GM21619 (cell line): ENCODE measurements around the gene MAT1A.
"Not testable (repeated sequence)": the region's sequence is repeated elsewhere in the genome, so short reads cannot be mapped to it uniquely, and the experiment has no call there.

Experiments
- ATAC-seq: cut with Tn5 transposase; IDR thresholded peaks from one replicate; pipeline ENCODE4 v1.9.1; 2021; ENCODE audit not compliant: unreplicated experiment

Gene MAT1A

GRCh38 chr10:80289451-80290287, at the start of gene MAT1A:
TSS of gene MAT1A (minus strand) at chr10:80289658. CDS start at chr10:80289423, 235 bp downstream.
- ATAC-seq, result no peak

DNA sequence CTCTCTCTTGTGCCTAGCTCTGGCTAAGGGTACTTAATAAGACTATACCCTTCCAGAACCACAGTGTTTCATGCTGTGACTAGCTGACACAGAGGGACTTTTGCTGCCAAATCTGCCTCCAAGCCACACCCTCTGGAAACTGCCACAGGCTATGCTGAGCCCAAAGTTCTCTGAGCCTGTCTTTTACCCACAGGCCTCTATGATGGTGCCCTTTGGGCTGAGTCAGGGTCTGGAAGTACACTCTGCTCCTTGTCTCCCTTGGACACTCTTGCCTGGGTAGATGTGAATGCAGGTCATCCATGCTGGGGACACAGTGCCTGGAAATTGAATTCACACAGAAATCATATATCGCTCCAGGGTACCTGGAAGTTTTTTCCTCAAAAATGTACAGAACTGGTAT, 44.5 kb upstream of the MAT1A start:
- no peak for ATAC-seq

DNA sequence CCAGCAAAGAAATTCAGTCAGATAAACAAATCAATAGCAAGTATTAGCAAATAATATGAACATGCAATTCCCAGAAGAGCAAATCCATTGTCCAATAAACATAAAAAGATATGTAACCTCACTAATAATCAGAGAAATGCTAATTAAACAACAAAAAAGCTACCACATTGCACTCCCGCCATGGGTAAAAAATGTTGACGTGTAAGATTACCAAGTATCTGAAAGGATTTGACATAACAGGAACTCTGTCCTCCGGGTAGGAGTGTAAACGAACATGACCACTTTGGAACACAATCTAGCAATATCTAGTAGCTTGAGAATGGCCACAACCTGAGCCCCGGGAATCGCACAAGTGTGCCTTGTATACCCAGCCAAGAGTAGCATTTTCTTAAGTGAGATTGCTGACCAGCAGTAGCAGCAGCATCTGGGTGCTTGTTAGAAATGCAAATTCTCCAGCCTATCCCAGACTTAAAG, 35.5 kb upstream of the MAT1A start:
- no peak for ATAC-seq

DNA sequence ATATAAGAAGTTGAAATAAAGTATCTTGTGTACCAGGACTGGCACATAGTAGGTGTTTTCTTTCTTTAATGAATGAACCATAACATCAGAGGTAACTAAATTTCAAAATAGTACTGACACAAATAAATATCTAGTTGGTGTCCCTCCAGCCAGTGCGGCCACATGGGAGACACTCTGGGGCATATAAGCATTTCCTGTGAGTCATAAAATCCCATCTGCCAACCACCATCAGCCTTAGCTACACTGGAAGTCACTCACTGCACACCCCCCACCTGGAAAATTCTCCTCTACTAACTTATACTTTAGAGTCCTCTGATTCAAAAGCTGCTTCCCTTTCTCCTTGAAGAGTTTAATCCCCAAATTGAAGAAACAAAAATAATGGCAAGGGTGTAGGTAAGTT, 34.6 kb upstream of the MAT1A start:
- no peak for ATAC-seq

DNA sequence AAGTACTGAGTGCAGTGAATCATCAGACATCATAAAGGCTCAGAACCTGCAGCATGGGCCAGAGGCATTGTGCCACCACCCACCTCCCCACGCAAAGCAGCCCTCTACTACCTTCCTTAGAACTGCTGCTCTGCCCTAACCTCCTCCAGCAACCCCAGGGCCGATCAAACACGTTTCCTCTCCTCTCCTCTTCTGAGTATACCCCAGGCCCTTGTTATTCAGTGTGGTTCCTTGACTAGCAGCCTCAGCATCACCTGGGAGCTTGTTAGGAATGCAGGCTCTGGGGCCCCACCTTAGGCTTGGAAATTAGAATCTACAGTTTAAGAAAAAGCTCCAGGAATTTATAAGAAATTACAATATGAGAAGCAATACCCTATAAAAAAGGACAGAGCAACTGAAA, 33.9 kb upstream of the MAT1A start:
- ATAC-seq, result no peak

- ATAC-seq, result no peak
These were observed 33.3 kb upstream of the MAT1A start for GRCh38 chr10:80322711-80323110.

DNA sequence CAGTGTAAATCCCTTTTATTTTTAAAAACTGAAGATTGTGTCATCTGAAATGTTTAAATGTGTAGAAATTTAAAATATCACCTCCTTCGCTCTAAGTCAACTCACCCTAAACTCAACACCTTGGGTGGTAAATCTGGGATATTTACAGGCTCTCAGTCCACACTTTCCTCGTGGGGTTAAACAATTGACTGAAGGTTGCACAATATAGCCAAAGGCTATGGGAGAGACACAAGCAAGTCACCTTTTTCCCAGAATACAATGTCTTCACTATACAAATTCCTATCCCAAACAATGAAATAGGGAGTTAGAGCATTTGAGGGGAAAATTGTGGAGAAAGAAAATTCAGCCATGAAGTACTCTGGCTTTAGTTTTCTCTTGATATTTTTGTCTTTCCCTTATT, 32.7 kb upstream of the MAT1A start:
- ATAC-seq, result no peak

GRCh38 chr10:80321183-80321582, 31.7 kb upstream of the MAT1A start:
- no peak for ATAC-seq

- ATAC-seq, result no peak
These were observed 30.9 kb upstream of the MAT1A start for GRCh38 chr10:80320377-80320776.

DNA sequence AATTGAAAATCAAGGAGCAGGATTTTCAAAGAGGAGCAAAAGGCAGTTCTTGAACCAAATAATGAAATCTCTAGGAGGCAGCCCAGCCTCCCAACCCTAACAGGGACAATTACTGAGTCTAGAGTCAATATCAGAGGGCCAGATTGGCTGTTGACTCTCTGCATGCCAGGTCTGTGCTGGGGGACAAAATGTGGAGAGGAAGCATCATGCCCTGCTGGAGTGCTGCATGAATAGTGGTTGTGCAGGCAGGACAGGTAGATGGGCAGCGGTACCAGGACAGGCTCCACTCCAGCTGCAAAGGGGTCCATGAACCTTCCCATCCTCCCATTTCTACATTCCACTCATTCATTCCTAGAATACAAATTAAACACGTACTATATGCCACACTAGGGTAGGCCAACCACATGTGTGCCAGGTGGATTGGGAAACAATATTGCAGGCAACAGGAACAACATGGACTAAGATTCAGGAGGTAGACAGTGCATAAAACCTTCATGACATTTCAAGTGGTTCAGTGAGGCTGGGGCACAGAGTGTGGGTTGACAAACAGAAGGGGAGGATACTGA, 30.4 kb upstream of the MAT1A start:
- no peak for ATAC-seq

DNA sequence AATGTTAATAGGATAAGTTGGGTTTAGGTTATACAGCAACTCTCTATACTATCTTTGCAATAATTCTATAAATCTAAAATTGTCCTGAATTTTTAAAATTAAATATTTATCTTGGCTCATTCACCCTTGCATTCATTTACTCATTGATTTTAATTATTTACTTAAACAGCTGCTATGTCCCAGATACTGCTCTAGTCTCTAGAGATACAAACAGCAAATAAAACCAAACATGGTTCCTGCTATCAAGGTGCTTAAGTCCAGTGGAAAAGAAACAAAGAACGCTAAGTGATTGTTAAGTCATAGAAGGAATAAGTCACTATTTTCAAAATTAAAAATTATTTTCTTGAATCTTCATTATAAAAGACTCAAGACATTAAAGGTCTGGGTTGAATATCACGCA, 29.9 kb upstream of the MAT1A start:
- no peak for ATAC-seq

GRCh38 chr10:80318742-80319141, 29.3 kb upstream of the MAT1A start:
- ATAC-seq, result no peak

DNA sequence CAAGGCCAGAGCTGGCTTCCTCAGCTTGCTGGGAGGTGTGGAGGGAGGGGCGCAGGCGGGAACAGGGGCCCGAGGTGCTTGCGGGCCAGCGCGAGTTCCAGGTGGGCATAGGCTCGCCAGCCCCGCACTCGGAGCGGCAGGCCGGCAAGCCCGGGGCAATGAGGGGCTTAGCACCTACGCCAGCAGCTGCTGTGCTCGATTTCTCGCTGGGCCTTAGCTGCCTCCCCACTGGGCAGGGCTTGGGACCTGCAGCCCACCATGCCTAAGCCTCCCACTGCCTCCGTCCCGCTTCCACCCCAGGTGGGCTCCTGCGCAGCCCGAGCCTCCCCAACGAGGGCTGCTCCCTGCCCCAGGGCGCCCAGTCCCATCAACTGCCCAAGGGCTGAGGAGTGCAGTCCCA, 25.9 kb upstream of the MAT1A start:
- no peak for ATAC-seq

DNA sequence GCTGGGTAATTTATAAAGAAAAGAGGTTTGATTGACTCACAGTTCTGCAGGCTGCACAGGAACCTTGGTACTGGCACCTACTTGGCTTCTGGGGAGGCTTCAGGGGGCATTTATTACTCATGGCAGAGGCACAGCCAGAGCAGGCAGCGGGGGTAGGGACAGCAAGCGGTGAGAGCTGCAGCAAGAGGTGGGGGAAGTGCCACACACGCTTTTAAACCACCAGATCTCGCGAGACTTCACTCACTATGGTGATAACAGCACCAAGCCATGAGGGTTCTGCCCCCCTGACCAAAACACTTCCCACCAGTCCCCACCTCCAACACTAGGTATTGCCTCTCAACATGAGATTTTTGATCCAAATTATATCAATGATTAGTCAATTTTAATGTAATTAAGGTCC, 24.1 kb upstream of the MAT1A start:
- no peak for ATAC-seq

DNA sequence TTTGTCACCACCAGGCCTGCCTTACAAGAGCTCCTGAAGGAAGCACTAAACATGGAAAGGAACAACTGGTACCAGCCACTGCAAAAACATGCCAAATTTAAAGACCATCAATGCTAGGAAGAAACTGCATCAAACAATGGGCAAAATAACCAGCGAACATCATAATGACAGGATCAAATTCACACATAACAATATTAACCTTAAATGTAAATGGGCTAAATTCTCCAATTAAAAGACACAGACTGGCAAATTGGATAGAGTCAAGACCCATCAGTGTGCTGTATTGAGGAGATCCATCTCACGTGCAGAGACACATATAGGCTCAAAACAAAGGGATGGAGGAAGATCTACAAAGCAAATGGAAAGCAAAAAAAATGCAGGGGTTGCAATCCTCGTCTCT, 16.5 kb upstream of the MAT1A start:
- ATAC-seq, result not testable (repeated sequence)

DNA sequence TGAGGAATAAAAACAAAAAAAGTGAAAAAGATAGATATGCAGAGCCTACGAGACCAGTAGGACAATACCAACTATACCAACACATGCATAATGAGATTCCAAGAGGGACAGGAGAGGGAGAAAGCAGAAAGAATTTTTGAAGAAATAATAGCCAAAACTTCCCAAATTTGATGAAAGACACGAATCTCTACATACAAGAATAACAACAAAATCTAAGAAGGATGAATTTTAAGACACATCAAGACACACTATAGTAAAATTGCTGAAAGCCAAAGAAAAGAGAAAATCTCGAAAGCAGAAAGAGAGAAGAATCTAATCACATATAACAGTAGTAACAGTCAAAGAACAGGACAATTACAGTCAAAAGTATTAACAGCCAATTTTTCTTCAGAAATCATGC, 7.5 kb upstream of the MAT1A start:
- ATAC-seq, result no peak

GRCh38 chr10:80292607-80293239, 3.3 kb upstream of the MAT1A start:
- ATAC-seq, result no peak

DNA sequence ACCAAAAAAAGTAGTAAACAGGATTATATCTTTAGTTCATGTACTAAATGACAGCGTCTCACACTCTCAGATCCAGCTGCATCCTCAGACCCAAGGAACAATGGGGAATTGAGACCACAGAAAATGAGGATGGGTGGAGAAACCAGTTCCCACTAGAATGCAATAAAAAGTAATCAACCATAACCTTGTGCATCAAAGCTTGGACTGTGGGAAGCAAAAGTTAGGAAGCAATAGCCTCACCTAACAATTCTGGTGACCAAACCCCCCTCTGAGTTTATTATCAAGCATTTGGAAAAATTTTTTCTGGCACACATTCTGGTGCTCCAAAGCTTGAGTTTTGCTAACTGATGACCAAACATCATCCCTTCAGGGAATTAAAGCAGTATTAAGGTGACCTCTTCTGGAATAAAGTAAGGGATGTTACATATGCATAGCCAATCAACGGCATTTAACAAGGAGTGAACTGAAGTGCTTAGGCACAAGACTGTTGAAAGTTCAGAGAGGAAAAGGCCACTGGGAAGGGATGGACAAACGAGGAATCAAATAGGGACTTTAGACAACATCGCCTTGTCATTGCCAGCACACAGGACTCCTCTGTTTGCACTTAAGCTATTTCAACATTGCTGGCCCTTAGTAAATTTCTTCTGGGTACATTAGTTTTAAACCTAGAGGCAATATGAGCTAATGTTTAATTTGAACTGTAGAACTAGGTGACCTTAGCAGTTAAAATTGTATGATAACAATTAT, 1.2 kb upstream of the MAT1A start:
- ATAC-seq, result no peak

DNA sequence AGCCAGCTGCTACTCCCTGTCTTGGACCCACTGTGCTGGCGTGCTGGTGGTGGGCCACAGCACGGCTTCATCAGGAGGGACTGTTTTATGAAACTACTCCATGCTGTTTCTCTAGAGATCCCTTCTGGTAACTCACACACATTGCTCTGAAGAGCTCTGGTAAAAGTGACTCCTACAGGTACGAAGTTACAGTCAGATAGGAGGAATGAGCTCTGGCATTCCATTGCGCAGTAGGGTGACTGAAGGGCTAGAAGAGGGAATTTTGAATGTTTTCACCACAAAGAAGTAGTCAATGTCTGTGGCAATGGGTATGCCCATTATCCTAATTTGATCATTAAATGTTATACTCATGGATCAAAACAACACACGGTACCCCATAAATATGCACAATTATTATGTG, 609 bp downstream of the MAT1A start:
- ATAC-seq, result no peak

DNA sequence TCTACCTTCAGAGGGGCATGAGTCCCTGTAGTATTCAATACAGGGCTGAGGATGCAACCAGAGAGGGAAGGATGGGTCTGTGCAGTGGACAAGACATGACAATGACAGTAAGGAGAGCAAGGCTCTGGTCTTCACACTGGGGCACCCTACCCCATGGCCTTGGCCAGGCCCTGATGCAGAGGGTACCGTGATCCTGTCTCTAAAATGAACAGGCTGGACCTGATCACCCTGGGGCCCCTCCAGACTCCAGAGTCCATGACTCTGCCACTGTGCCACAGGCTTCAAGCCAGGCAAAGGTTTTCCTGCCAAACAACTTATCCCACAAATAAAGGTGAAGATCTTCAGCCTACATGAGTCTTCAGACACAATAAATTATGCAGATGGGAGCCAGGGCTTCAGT, 4.9 kb downstream of the MAT1A start:
- ATAC-seq, result no peak

- ATAC-seq, result no peak
These were observed 5.8 kb downstream of the MAT1A start for GRCh38 chr10:80283536-80284199.
